HCT116 (cell line): ENCODE results near the gene UGGT2. TPM values are rescaled to one million over a fixed set of nuclear protein-coding genes. Genes with fewer than 3 reads are reported as not detected.

Source experiments
- ATAC-seq: fragments of 200-7000 bp; cut with Tn5 transposase; 2 replicates; pipeline ENCODE4 v1.9.1; 2020; ENCODE audit warnings: mild to moderate bottlenecking, moderate library complexity
- BruUV-seq: library from RNA; stranded (reverse); fragments of 400-500 nt; replicated peaks from 2 replicates; lab custom pipeline; 2021; lab: Mats Ljungman, UMichigan
- CTCF ChIA-PET: fragments of 300-600 bp; sonication (Branson Sonifier 250); formaldehyde crosslinking; loops from one replicate; lab custom pipeline; 2021; ENCODE audit warnings: antibody characterized with exemption; lab: Charles Lee
- POLR2A ChIA-PET: fragments of 300-600, 350-600 bp; sonication (Branson Sonifier 250); formaldehyde crosslinking; loops from one replicate; lab custom pipeline; 2021; ENCODE audit warnings: antibody characterized with exemption; lab: Charles Lee
- RAD21 ChIA-PET, 2 experiments: fragments of 300-600 bp; sonication (Branson Sonifier 250); formaldehyde crosslinking; loops; one replicate each; lab custom pipeline; 2023; ENCODE audit warnings: low total read pairs in 2 of 2; ENCODE audit not compliant: uncharacterized antibody in 2 of 2, unreplicated experiment in 2 of 2, low non-redundant PET in 1 of 2; lab: Charles Lee
- DNase-seq: peaks from one replicate; pipeline ENCODE4 v3.0.0-alpha.2; 2010; ENCODE audit warnings: low read depth, low spot score
- H2AFZ ChIP-seq: fragments of 200-600 bp; shearing (Covaris generic), sonication (generic); 2 replicates; pipeline ENCODE4 v1.6.1; 2017; ENCODE audit warnings: low read depth, mixed run types, mixed read lengths, antibody characterized with exemption, low read length; ENCODE audit not compliant: poor library complexity, severe bottlenecking
- H3K27ac ChIP-seq: 2 replicates; pipeline ENCODE4 v1.5.1; 2012; ENCODE audit warnings: low read depth, low read length
- H3K27me3 ChIP-seq: fragments of 200-600 bp; sonication (generic); 2 replicates; pipeline ENCODE4 v1.6.1; 2016; ENCODE audit warnings: mixed run types, low read length, mixed read lengths; ENCODE audit not compliant: insufficient read depth
- H3K36me3 ChIP-seq, 2 experiments: fragments of 200-500 bp in 1 of 2; fragments of 200-600 bp in 1 of 2; sonication (Bioruptor generic) in 1 of 2; sonication (generic) in 1 of 2; 2 replicates each; pipeline versions ENCODE4 v1.5.1 to v1.6.1; 2014 to 2016; ENCODE audit warnings: low read length in 2 of 2, inconsistent platforms in 1 of 2, mixed read lengths in 1 of 2, mixed run types in 1 of 2; ENCODE audit not compliant: insufficient read depth in 2 of 2, control insufficient read depth in 1 of 2
- H3K4me1 ChIP-seq, 2 experiments: fragments of 200-600 bp in 1 of 2; sonication (generic) in 1 of 2; 2 replicates each; pipeline versions ENCODE4 v1.5.1 to v1.6.1; 2012 to 2017; ENCODE audit warnings: low read length in 2 of 2, inconsistent platforms in 1 of 2, mild to moderate bottlenecking in 1 of 2, mixed read lengths in 1 of 2, mixed run types in 1 of 2, moderate library complexity in 1 of 2; ENCODE audit not compliant: insufficient read depth in 2 of 2, control insufficient read depth in 1 of 2
- H3K4me2 ChIP-seq: fragments of 200-600 bp; sonication (generic); 2 replicates; pipeline ENCODE4 v1.6.1; 2017; ENCODE audit warnings: mixed run types, low read length, mixed read lengths
- H3K4me3 ChIP-seq, 2 experiments: fragments of 200-600 bp in 1 of 2; sonication (generic) in 1 of 2; replicated peaks in 1 of 2; 2 replicates each; pipeline ENCODE4 v1.5.1; 2011 to 2016; ENCODE audit warnings: low read length in 2 of 2, control low read depth in 1 of 2, low read depth in 1 of 2, mild to moderate bottlenecking in 1 of 2, mixed read lengths in 1 of 2, mixed run types in 1 of 2
- H3K79me2 ChIP-seq: fragments of 200-600 bp; sonication (generic); 2 replicates; pipeline ENCODE4 v1.6.1; 2017; ENCODE audit warnings: mild to moderate bottlenecking, mixed run types, low read length, moderate library complexity, mixed read lengths; ENCODE audit not compliant: insufficient read depth
- H3K9ac ChIP-seq: fragments of 200-600 bp; sonication (generic); 2 replicates; pipeline ENCODE4 v1.6.1; 2016; ENCODE audit warnings: low read length, mixed read lengths
- H3K9me2 ChIP-seq: fragments of 200-600 bp; sonication (generic), shearing (Covaris generic); 2 replicates; pipeline ENCODE4 v1.6.1; 2017; ENCODE audit warnings: mixed run types, mild to moderate bottlenecking, moderate library complexity; ENCODE audit not compliant: insufficient read depth
- H3K9me3 ChIP-seq, 2 experiments: fragments of 200-500 bp in 1 of 2; fragments of 200-600 bp in 1 of 2; sonication (Bioruptor generic) in 1 of 2; sonication (generic) in 1 of 2; 2 replicates each; pipeline ENCODE4 v1.6.1; 2014 to 2017; ENCODE audit warnings: low read length in 2 of 2, mixed read lengths in 2 of 2, inconsistent platforms in 1 of 2, low read depth in 1 of 2, mild to moderate bottlenecking in 1 of 2, mixed run types in 1 of 2, moderate library complexity in 1 of 2; ENCODE audit not compliant: control insufficient read depth in 1 of 2, insufficient read depth in 1 of 2
- H4K20me1 ChIP-seq: fragments of 200-600 bp; sonication (generic), shearing (Covaris generic); 2 replicates; pipeline ENCODE4 v1.6.1; 2017; ENCODE audit warnings: mixed run types, mild to moderate bottlenecking, moderate library complexity; ENCODE audit not compliant: insufficient read depth
- CBX3 ChIP-seq: IDR thresholded peaks from 2 replicates; pipeline ENCODE4 v1.6.1; 2012; ENCODE audit warnings: low read depth
- CTCF ChIP-seq, 3 experiments: fragments of 200-600 bp in 1 of 3; sonication (generic) in 1 of 3; IDR thresholded peaks in 2 of 3; conservative IDR thresholded peaks in 1 of 3; 2 replicates each; pipeline ENCODE4 v1.5.1; 2012 to 2017; ENCODE audit warnings: low read depth in 2 of 3, low read length in 2 of 3, antibody characterized with exemption in 1 of 3, borderline replicate concordance in 1 of 3, control low read depth in 1 of 3, mild to moderate bottlenecking in 1 of 3, mixed read lengths in 1 of 3, mixed run types in 1 of 3, moderate library complexity in 1 of 3; ENCODE audit not compliant: insufficient read depth in 1 of 3
- EGR1 ChIP-seq: IDR thresholded peaks from 2 replicates; pipeline ENCODE4 v1.6.1; 2012; ENCODE audit warnings: low read depth
- EZH2phosphoT487 ChIP-seq: fragments of 200-600 bp; IDR thresholded peaks from 2 replicates; pipeline ENCODE4 v1.6.1; 2018; ENCODE audit warnings: antibody characterized with exemption, borderline replicate concordance
- FOSL1 ChIP-seq: IDR thresholded peaks from 2 replicates; pipeline ENCODE4 v1.6.1; 2012; ENCODE audit warnings: low read depth
- MAX ChIP-seq: IDR thresholded peaks from 2 replicates; pipeline ENCODE4 v1.6.1; 2012
- POLR2A ChIP-seq: IDR thresholded peaks from 2 replicates; pipeline ENCODE4 v1.7.0; 2011; ENCODE audit warnings: borderline replicate concordance; ENCODE audit not compliant: insufficient read depth, insufficient read length; ENCODE audit errors: extremely low read depth
- RAD21 ChIP-seq: IDR thresholded peaks from 2 replicates; pipeline ENCODE4 v1.6.1; 2012; ENCODE audit warnings: low read depth, mild to moderate bottlenecking
- SIN3A ChIP-seq: IDR thresholded peaks from 2 replicates; pipeline ENCODE4 v1.6.1; 2012; ENCODE audit warnings: low read depth
- SRF ChIP-seq: IDR thresholded peaks from 2 replicates; pipeline ENCODE4 v1.6.1; 2012; ENCODE audit warnings: low read depth
- TCF7L2 ChIP-seq: IDR thresholded peaks from 2 replicates; pipeline ENCODE4 v1.7.0; 2011; ENCODE audit warnings: borderline replicate concordance, inconsistent platforms; ENCODE audit not compliant: insufficient read depth, insufficient read length; ENCODE audit errors: extremely low read depth
- YY1 ChIP-seq: IDR thresholded peaks from 2 replicates; pipeline ENCODE4 v1.6.1; 2011; ENCODE audit warnings: low read length, low read depth, moderate library complexity, mild to moderate bottlenecking; ENCODE audit not compliant: insufficient replicate concordance; ENCODE audit errors: extremely low read depth
- ZBTB33 ChIP-seq: IDR thresholded peaks from 2 replicates; pipeline ENCODE4 v1.6.1; 2011; ENCODE audit warnings: mild to moderate bottlenecking, low read length, moderate library complexity; ENCODE audit not compliant: insufficient replicate concordance; ENCODE audit errors: extremely low read depth
- ZFX ChIP-seq: fragments of 450-650 bp; IDR thresholded peaks from 2 replicates; pipeline ENCODE4 v1.6.1; 2017
- intact Hi-C: fragments of 100-400 bp; cut with micrococcal nuclease; formaldehyde crosslinking; loops from 2 replicates; pipeline ENCODE4 v1.10.0; 2022
- total RNA-seq: library from RNA; stranded (reverse); gene quantifications from one replicate; pipeline ENCODE4 v1.2.1, GENCODE V29; 2021; ENCODE audit not compliant: unreplicated experiment
- TF ChIP-seq, protein P1 (sequence below): IDR thresholded peaks from 2 replicates; pipeline ENCODE4 v1.6.1; 2012; ENCODE audit warnings: low read depth

UGGT2 gene
- total RNA-seq, 1 experiment from 2014 or later = 27.1 TPM

DNA sequence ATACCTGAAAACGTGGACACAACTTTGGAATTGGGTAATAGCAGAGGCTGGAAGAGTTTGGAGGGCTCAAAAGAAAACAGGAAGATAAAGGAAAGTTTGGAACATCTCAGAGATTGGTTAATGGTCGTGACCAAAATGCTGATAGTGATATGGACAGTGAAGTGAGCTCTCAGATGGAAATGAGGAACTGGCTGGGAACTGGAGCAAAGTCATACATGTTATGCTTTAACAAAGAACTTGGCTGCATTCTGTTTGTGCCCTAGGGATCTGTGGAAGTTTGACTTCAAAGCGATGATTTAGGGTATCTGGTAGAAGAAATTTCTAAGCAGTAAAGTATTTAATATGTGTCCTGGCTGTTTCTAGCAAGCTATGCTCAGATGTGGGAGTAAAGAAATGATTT is 240.1 kb downstream of the UGGT2 start:
- ATAC-seq (no peak), DNase-seq (no peak)
- Histone ChIP-seq H3K4me3 (no peak overlapping the region), H3K79me2 (no peaks in the 10 kb centered on the region), H3K9ac (no peak overlapping the region), H3K9me3 (peaks cover 0 to 5% of the 10 kb centered on the region in 2 experiments; a peak in 1 of 4 replicates), H2AFZ (no peak overlapping the region), H3K4me1 (no peaks in the 10 kb centered on the region), H3K27me3 (no peaks in the 10 kb centered on the region)
- intact Hi-C loops = no loop called here
- ChIA-PET RAD21 (no interaction called here), POLR2A (no interaction called here)
- TF ChIP-seq SRF = no peak
- no peak for TF ChIP-seq YY1
- TF ChIP-seq ZBTB33 = no peak
- TF ChIP-seq, protein P1, sequence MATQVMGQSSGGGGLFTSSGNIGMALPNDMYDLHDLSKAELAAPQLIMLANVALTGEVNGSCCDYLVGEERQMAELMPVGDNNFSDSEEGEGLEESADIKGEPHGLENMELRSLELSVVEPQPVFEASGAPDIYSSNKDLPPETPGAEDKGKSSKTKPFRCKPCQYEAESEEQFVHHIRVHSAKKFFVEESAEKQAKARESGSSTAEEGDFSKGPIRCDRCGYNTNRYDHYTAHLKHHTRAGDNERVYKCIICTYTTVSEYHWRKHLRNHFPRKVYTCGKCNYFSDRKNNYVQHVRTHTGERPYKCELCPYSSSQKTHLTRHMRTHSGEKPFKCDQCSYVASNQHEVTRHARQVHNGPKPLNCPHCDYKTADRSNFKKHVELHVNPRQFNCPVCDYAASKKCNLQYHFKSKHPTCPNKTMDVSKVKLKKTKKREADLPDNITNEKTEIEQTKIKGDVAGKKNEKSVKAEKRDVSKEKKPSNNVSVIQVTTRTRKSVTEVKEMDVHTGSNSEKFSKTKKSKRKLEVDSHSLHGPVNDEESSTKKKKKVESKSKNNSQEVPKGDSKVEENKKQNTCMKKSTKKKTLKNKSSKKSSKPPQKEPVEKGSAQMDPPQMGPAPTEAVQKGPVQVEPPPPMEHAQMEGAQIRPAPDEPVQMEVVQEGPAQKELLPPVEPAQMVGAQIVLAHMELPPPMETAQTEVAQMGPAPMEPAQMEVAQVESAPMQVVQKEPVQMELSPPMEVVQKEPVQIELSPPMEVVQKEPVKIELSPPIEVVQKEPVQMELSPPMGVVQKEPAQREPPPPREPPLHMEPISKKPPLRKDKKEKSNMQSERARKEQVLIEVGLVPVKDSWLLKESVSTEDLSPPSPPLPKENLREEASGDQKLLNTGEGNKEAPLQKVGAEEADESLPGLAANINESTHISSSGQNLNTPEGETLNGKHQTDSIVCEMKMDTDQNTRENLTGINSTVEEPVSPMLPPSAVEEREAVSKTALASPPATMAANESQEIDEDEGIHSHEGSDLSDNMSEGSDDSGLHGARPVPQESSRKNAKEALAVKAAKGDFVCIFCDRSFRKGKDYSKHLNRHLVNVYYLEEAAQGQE = no peak
- no peak for TF ChIP-seq EGR1
- TF ChIP-seq CBX3 = no peak
- no peak for TF ChIP-seq EZH2phosphoT487
- no peak for TF ChIP-seq POLR2A
- TF ChIP-seq TCF7L2 = no peak
- no peak for TF ChIP-seq CTCF (IDR thresholded peaks at IDR 0.05 in 2 of 3, conservative IDR thresholded peaks at IDR 0.05 in 1 of 3; ENCODE audit: borderline replicate concordance in 1 of 3, insufficient read depth in 1 of 3, low read depth in 2 of 3, low read length in 2 of 3)
- no peak for TF ChIP-seq RAD21
- no peak for TF ChIP-seq FOSL1
- no peak for TF ChIP-seq MAX
- TF ChIP-seq SIN3A = no peak
- no peak for TF ChIP-seq ZFX
- TF ChIP-seq, all 23 proteins: peak for 0
- Histone ChIP-seq H3K9me2 (no peaks in the 10 kb centered on the region), H3K27ac (no peak overlapping the region), H3K4me2 (no peak overlapping the region), H3K36me3 (no peaks in the 10 kb centered on the region), H4K20me1 (no peaks in the 10 kb centered on the region)
- CTCF ChIA-PET = no interaction called here
- no TSS peak for BruUV-seq
